IMR-90 (cell line): Measurements from ENCODE around the gene RASSF4. TPM values are rescaled to one million over a fixed set of nuclear protein-coding genes. Genes with fewer than 3 reads are reported as not detected.

Source experiments
- ATAC-seq: fragments of 200-7000 bp; cut with Tn5 transposase; 2 replicates; pipeline ENCODE4 v1.9.1; 2020; ENCODE audit warnings: low read depth, mild to moderate bottlenecking, moderate library complexity
- BruUV-seq: library from RNA; stranded (reverse); fragments of 400-500 nt; replicated peaks from 2 replicates; lab custom pipeline; 2021; lab: Mats Ljungman, UMichigan
- CTCF ChIA-PET: fragments of 300-600 bp; formaldehyde crosslinking; extraction: SDS; loops from one replicate; lab custom pipeline; 2021; ENCODE audit warnings: antibody characterized with exemption; lab: Yijun Ruan, JAX
- POLR2A ChIA-PET: fragments of 300-600 bp; sonication (Branson Sonifier 250); formaldehyde crosslinking; loops from one replicate; lab custom pipeline; 2022; ENCODE audit warnings: antibody characterized with exemption; ENCODE audit not compliant: unreplicated experiment; lab: Charles Lee
- DNase-seq: peaks from one replicate; pipeline ENCODE4 v3.0.0; 2013
- H2AFZ ChIP-seq: replicated peaks from 2 replicates; pipeline ENCODE3; 2013; ENCODE audit warnings: low read length, mild to moderate bottlenecking; ENCODE audit not compliant: poor library complexity
- H2AK5ac ChIP-seq: 2 replicates; pipeline ENCODE4 v1.6.1; 2013; ENCODE audit warnings: low read depth, low read length, inconsistent platforms
- H2AK9ac ChIP-seq: replicated peaks from 2 replicates; pipeline ENCODE3; 2013; ENCODE audit warnings: mild to moderate bottlenecking, low read depth, low read length, moderate library complexity; ENCODE audit not compliant: poor library complexity
- H2BK120ac ChIP-seq: 2 replicates; pipeline ENCODE4 v1.6.1; 2013; ENCODE audit warnings: low read depth, low read length, inconsistent platforms
- H2BK15ac ChIP-seq: 3 replicates; pipeline ENCODE4 v1.6.1; 2013; ENCODE audit warnings: low read depth, low read length, inconsistent platforms
- H2BK20ac ChIP-seq: 2 replicates; pipeline ENCODE4 v1.6.1; 2013; ENCODE audit warnings: low read depth, mild to moderate bottlenecking, inconsistent platforms, low read length, moderate library complexity
- H2BK5ac ChIP-seq: 2 replicates; pipeline ENCODE4 v1.6.1; 2013; ENCODE audit warnings: mild to moderate bottlenecking, low read depth, low read length, inconsistent platforms; ENCODE audit not compliant: poor library complexity, severe bottlenecking
- H3K14ac ChIP-seq: replicated peaks from 2 replicates; pipeline ENCODE4 v1.6.1; 2013; ENCODE audit warnings: low read depth, low read length, inconsistent platforms
- H3K18ac ChIP-seq: 2 replicates; pipeline ENCODE4 v1.6.1; 2013; ENCODE audit warnings: low read depth, low read length, control low read depth
- H3K23ac ChIP-seq: 2 replicates; pipeline ENCODE4 v1.6.1; 2013; ENCODE audit warnings: low read depth, low read length, inconsistent platforms
- H3K27ac ChIP-seq: 2 replicates; pipeline ENCODE4 v1.5.1; 2013; ENCODE audit warnings: mild to moderate bottlenecking, control low read depth, low read length; ENCODE audit not compliant: insufficient read depth
- H3K27me3 ChIP-seq: 2 replicates; pipeline ENCODE4 v1.6.1; 2013; ENCODE audit warnings: low read length; ENCODE audit not compliant: control insufficient read depth, insufficient read depth
- H3K36me3 ChIP-seq: 2 replicates; pipeline ENCODE4 v1.6.1; 2013; ENCODE audit warnings: low read length, mixed read lengths; ENCODE audit not compliant: control insufficient read depth, insufficient read depth
- H3K4ac ChIP-seq: 2 replicates; pipeline ENCODE4 v1.6.1; 2013; ENCODE audit warnings: low read depth, low read length, inconsistent platforms
- H3K4me1 ChIP-seq: 2 replicates; pipeline ENCODE4 v1.6.1; 2013; ENCODE audit warnings: low read length, mixed read lengths; ENCODE audit not compliant: control insufficient read depth, insufficient read depth
- H3K4me2 ChIP-seq: 2 replicates; pipeline ENCODE4 v1.6.1; 2013; ENCODE audit warnings: low read depth, mild to moderate bottlenecking, control low read depth, low read length, moderate library complexity
- H3K4me3 ChIP-seq: 2 replicates; pipeline ENCODE4 v1.5.1; 2013; ENCODE audit warnings: low read depth, mild to moderate bottlenecking, control low read depth, low read length, moderate library complexity; ENCODE audit not compliant: insufficient read depth
- H3K56ac ChIP-seq: 2 replicates; pipeline ENCODE4 v1.6.1; 2013; ENCODE audit warnings: low read length, inconsistent platforms; ENCODE audit not compliant: insufficient read depth; ENCODE audit errors: extremely low read depth
- H3K79me1 ChIP-seq, 2 experiments: 2 replicates each; pipeline ENCODE4 v1.6.1; 2013; ENCODE audit warnings: low read length in 2 of 2, inconsistent platforms in 1 of 2, low read depth in 1 of 2
- H3K9ac ChIP-seq: 2 replicates; pipeline ENCODE4 v1.6.1; 2013; ENCODE audit warnings: low read depth, low read length, control low read depth
- H3K9me1 ChIP-seq: 2 replicates; pipeline ENCODE4 v1.6.1; 2013; ENCODE audit warnings: low read length, inconsistent platforms; ENCODE audit not compliant: insufficient read depth
- H3K9me3 ChIP-seq: 2 replicates; pipeline ENCODE4 v1.6.1; 2013; ENCODE audit warnings: low read length; ENCODE audit not compliant: control insufficient read depth, insufficient read depth
- H4K20me1 ChIP-seq: 2 replicates; pipeline ENCODE4 v1.6.1; 2013; ENCODE audit warnings: low read length, inconsistent platforms; ENCODE audit not compliant: insufficient read depth
- H4K5ac ChIP-seq: 2 replicates; pipeline ENCODE4 v1.6.1; 2013; ENCODE audit warnings: mild to moderate bottlenecking, low read depth, low read length, control low read depth
- H4K8ac ChIP-seq, 2 experiments: 2 replicates each; pipeline ENCODE4 v1.6.1; 2013; ENCODE audit warnings: low read depth in 2 of 2, low read length in 2 of 2, control low read depth in 1 of 2, inconsistent platforms in 1 of 2
- H4K91ac ChIP-seq: 2 replicates; pipeline ENCODE4 v1.6.1; 2013; ENCODE audit warnings: low read depth, low read length, inconsistent platforms; ENCODE audit not compliant: insufficient read depth
- BHLHE40 ChIP-seq: fragments of 150-350 bp; IDR thresholded peaks from 2 replicates; pipeline ENCODE4 v1.6.1; 2016; ENCODE audit warnings: mild to moderate bottlenecking, low read depth, low read length
- CEBPB ChIP-seq: IDR thresholded peaks from 2 replicates; pipeline ENCODE4 v1.6.1; 2012; ENCODE audit warnings: low read depth, low read length, improper control_type of control experiment
- CHD1 ChIP-seq: IDR thresholded peaks from 2 replicates; pipeline ENCODE4 v1.6.1; 2012; ENCODE audit warnings: low read depth, low read length, improper control_type of control experiment
- MAZ ChIP-seq: IDR thresholded peaks from 2 replicates; pipeline ENCODE4 v1.6.1; 2012; ENCODE audit warnings: low read depth, mild to moderate bottlenecking, low read length, improper control_type of control experiment, moderate library complexity, borderline replicate concordance
- MXI1 ChIP-seq: IDR thresholded peaks from 2 replicates; pipeline ENCODE4 v1.6.1; 2012; ENCODE audit warnings: low read depth, mild to moderate bottlenecking, low read length, moderate library complexity, borderline replicate concordance
- NFE2L2 ChIP-seq: fragments of 150-350 bp; IDR thresholded peaks from 2 replicates; pipeline ENCODE4 v1.6.1; 2016; ENCODE audit warnings: low read depth, mild to moderate bottlenecking, low read length
- POLR2A ChIP-seq: IDR thresholded peaks from 2 replicates; pipeline ENCODE4 v1.6.1; 2012; ENCODE audit warnings: mild to moderate bottlenecking, low read depth, low read length
- RAD21 ChIP-seq: IDR thresholded peaks from 2 replicates; pipeline ENCODE4 v1.6.1; 2012; ENCODE audit warnings: low read length, improper control_type of control experiment
- RCOR1 ChIP-seq: IDR thresholded peaks from 2 replicates; pipeline ENCODE4 v1.6.1; 2012; ENCODE audit warnings: mild to moderate bottlenecking, low read length, improper control_type of control experiment; ENCODE audit not compliant: insufficient replicate concordance
- RFX5 ChIP-seq: IDR thresholded peaks from 2 replicates; pipeline ENCODE4 v1.8.0; 2012; ENCODE audit warnings: low read depth, mild to moderate bottlenecking, low read length, moderate library complexity
- SMC3 ChIP-seq: fragments of 150-350 bp; IDR thresholded peaks from 2 replicates; pipeline ENCODE4 v1.6.1; 2016; ENCODE audit warnings: low read depth, mild to moderate bottlenecking, antibody characterized with exemption, low read length, moderate library complexity
- dilution Hi-C: fragments of 300-500 bp; cut with HindIII; formaldehyde crosslinking; loops from one replicate; pipeline ENCODE4 v1.14.3; 2018; ENCODE audit warnings: low sequenced_read_pairs; ENCODE audit not compliant: unreplicated experiment
- in situ Hi-C: fragments of 300-500 bp; cut with MboI; formaldehyde crosslinking; loops from 3 replicates; pipeline ENCODE4 v1.14.3; 2019; ENCODE audit warnings: low sequenced_read_pairs, inconsistent platforms, mixed read lengths
- intact Hi-C: fragments of 100-400 bp; cut with micrococcal nuclease; formaldehyde crosslinking; loops from 2 replicates; pipeline ENCODE4 v1.10.0; 2022
- polyA plus RNA-seq, 3 experiments: library from polyadenylated mRNA; depleted of rRNA; stranded (reverse); fragments of >200 nt; gene quantifications; 2 replicates each; pipeline ENCODE4 v1.2.3, GENCODE V29; 2012; ENCODE audit warnings: low replicate concordance in 1 of 3
- total RNA-seq: library from RNA; depleted of rRNA; stranded (reverse); fragments of >200 nt; gene quantifications from 2 replicates; pipeline ENCODE4 v1.2.3, GENCODE V29; 2012
- TF ChIP-seq, protein P1 (sequence below): conservative IDR thresholded peaks from 2 replicates; pipeline ENCODE4 v1.5.1; 2012; ENCODE audit warnings: mild to moderate bottlenecking, low read depth, low read length, improper control_type of control experiment

RASSF4 gene
- total and polyA plus RNA-seq, 2 of the 4 experiments (the other 2 are of a cell fraction), result 5.9 to 8.6 TPM

DNA sequence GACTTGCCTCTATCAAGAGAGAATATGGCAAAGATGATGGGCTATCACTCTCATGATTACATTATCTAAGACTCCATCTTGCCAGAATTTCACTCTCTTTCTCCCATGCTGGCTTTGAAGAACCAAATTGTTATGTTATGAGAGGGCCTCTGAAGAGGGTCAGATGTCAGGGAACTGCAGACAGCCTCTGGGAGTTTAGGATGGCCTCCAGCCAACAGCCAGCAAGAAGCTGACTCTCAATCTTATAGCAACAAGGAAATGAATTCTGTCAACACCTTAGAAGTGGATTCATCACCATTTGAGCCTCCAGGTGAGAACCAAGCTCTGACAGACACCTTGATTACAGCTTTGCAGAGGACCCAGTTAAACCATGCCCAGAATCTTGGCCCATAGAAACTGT is 74.7 kb downstream of the RASSF4 start:
- no peak overlapping the region for H3K9ac ChIP-seq
- H3K18ac ChIP-seq, result no peak overlapping the region
- DNase-seq, result no peak
- no peak overlapping the region for H4K5ac ChIP-seq
- H2BK5ac ChIP-seq, result no peak overlapping the region
- in situ Hi-C loops, result no loop called here
- H4K20me1 ChIP-seq, result no peaks in the 10 kb centered on the region
- dilution Hi-C loops, result no loop called here
- H3K23ac ChIP-seq, result no peak overlapping the region
- CTCF ChIA-PET, result no interaction called here
- no peak overlapping the region for H2BK120ac ChIP-seq
- no peak for ATAC-seq
- POLR2A ChIA-PET, result no interaction called here
- H2BK15ac ChIP-seq, result no peak overlapping the region
- H3K9me3 ChIP-seq, result no peaks in the 10 kb centered on the region
- no peak overlapping the region for H2AK9ac ChIP-seq
- no peaks in the 10 kb centered on the region for H3K79me1 ChIP-seq
- H3K36me3 ChIP-seq, result no peaks in the 10 kb centered on the region
- no peak overlapping the region for H3K4me2 ChIP-seq
- H4K91ac ChIP-seq, result no peak overlapping the region
- no peak overlapping the region for H4K8ac ChIP-seq
- intact Hi-C loops, result no loop called here
- H3K4ac ChIP-seq, result no peak overlapping the region
- H3K4me3 ChIP-seq, result no peak overlapping the region
- H2BK20ac ChIP-seq, result no peak overlapping the region
- H3K56ac ChIP-seq, result no peak overlapping the region
- no peaks in the 10 kb centered on the region for H3K9me1 ChIP-seq
- no peak overlapping the region for H3K27ac ChIP-seq
- H3K27me3 ChIP-seq, result peaks cover 2% of the 10 kb centered on the region; the same call in 1 of the 2 replicates
- no TSS peak for BruUV-seq
- no peak overlapping the region for H2AK5ac ChIP-seq
- no peak overlapping the region for H2AFZ ChIP-seq
- H3K4me1 ChIP-seq, result no peaks in the 10 kb centered on the region
- no peak overlapping the region for H3K14ac ChIP-seq
- TF ChIP-seq, protein P1, sequence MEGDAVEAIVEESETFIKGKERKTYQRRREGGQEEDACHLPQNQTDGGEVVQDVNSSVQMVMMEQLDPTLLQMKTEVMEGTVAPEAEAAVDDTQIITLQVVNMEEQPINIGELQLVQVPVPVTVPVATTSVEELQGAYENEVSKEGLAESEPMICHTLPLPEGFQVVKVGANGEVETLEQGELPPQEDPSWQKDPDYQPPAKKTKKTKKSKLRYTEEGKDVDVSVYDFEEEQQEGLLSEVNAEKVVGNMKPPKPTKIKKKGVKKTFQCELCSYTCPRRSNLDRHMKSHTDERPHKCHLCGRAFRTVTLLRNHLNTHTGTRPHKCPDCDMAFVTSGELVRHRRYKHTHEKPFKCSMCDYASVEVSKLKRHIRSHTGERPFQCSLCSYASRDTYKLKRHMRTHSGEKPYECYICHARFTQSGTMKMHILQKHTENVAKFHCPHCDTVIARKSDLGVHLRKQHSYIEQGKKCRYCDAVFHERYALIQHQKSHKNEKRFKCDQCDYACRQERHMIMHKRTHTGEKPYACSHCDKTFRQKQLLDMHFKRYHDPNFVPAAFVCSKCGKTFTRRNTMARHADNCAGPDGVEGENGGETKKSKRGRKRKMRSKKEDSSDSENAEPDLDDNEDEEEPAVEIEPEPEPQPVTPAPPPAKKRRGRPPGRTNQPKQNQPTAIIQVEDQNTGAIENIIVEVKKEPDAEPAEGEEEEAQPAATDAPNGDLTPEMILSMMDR, result no peak
- TF ChIP-seq POLR2A (no peak), RCOR1 (no peak), BHLHE40 (no peak), MAZ (no peak), RFX5 (no peak), MXI1 (no peak), NFE2L2 (no peak), RAD21 (no peak), CHD1 (no peak), CEBPB (no peak), SMC3 (no peak)
